ENCODE measurements around the gene EXT2.
A peak's percentile ranks its signal among the peaks of the same experiment; 100 is the strongest.

EXT2 gene

GRCh38 chr11:44150401-44150800, 54.9 kb downstream of the EXT2 start:
- no peak overlapping the region for H3K27ac ChIP-seq (ENCODE audit: low read length)
- H3K4me1 ChIP-seq (ENCODE audit: low read length) = no peaks in the 10 kb centered on the region
- no peaks in the 10 kb centered on the region for H4K20me1 ChIP-seq (ENCODE audit: insufficient read depth, low read length)
- H3K4me3 ChIP-seq (ENCODE audit: low read length) = no peak overlapping the region
- TF ChIP-seq CTCF (IDR thresholded peaks at IDR 0.05; ENCODE audit: low read depth, low read length) = no peak
- no peak for TF ChIP-seq EZH2phosphoT487 (IDR thresholded peaks at IDR 0.05; ENCODE audit: low read depth)
- H3K9ac ChIP-seq (ENCODE audit: low read length) = no peak overlapping the region
- H3K9me3 ChIP-seq (ENCODE audit: insufficient read depth, low read length) = no peaks in the 10 kb centered on the region
- H3K4me2 ChIP-seq (ENCODE audit: low read length) = no peak overlapping the region
- H3K27me3 ChIP-seq (ENCODE audit: low read depth, low read length) = no peaks in the 10 kb centered on the region
- peaks cover 19% of the 10 kb centered on the region for H3K36me3 ChIP-seq (replicated peaks; ENCODE audit: low read depth, low read length)
- no peak overlapping the region for H2AFZ ChIP-seq (ENCODE audit: low read depth, low read length)
- no peaks in the 10 kb centered on the region for H3K79me2 ChIP-seq (ENCODE audit: low read length)

DNA sequence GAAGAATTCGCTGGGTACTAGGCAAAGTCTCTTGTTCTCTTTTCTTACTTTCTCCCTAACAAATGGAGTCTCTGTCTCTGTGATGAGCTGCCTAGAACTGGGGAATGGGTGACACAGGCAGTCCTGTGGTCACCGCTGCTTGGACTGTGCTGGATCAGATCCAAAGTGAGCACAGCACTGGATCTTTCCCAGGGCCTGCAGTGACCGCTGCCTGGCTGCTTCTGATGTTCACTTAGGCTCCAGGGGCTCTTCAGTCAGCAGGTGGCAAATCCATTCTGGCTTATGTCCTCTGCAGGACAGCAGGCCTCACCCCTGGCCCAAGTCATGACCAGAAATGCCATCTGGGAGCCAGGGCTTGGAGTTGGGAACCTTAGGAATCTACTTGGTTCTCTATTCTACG, 61.5 kb downstream of the EXT2 start:
- Histone ChIP-seq H3K9ac (ENCODE audit: low read length) (no peak overlapping the region), H3K4me1 (ENCODE audit: low read length) (peaks cover 25% of the 10 kb centered on the region), H3K4me3 (ENCODE audit: low read length) (no peak overlapping the region), H3K27ac (ENCODE audit: low read length) (no peak overlapping the region), H3K4me2 (ENCODE audit: low read length) (no peak overlapping the region), H3K9me3 (ENCODE audit: insufficient read depth, low read length) (no peaks in the 10 kb centered on the region), H2AFZ (ENCODE audit: low read depth, low read length) (no peak overlapping the region), H3K27me3 (ENCODE audit: low read depth, low read length) (no peaks in the 10 kb centered on the region), H3K79me2 (ENCODE audit: low read length) (no peaks in the 10 kb centered on the region), H3K36me3 (replicated peaks; ENCODE audit: low read depth, low read length) (peaks cover 7% of the 10 kb centered on the region), H4K20me1 (ENCODE audit: insufficient read depth, low read length) (0 out of 2 replicates have a peak, but pooled peaks cover 5% of the 10 kb centered on the region)
- TF ChIP-seq EZH2phosphoT487 (IDR thresholded peaks at IDR 0.05; ENCODE audit: low read depth) (no peak), CTCF (IDR thresholded peaks at IDR 0.05; ENCODE audit: low read depth, low read length) (no peak)

DNA sequence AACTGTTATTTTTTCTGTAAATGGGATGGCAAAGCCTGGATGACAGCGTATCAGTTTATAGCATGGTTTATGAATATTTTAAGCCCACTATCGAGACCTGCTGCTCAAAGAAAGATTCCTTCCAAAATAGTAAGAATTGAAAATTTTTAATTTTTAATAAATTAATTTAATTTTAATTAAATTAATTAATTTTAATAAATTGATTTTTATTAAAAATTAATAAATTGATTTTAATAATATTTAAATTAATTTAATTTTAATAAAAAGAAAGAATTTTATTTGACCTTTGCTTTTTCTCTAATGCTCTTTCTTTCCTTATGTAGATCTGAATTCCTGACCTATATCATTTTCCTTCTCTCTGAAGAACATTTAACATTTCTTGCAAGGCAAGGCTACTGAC, 62.9 kb downstream of the EXT2 start:
- no peaks in the 10 kb centered on the region for H3K27me3 ChIP-seq (ENCODE audit: low read depth, low read length)
- H3K4me1 ChIP-seq (ENCODE audit: low read length) = peaks cover 39% of the 10 kb centered on the region
- H3K79me2 ChIP-seq (ENCODE audit: low read length) = no peaks in the 10 kb centered on the region
- H2AFZ ChIP-seq (ENCODE audit: low read depth, low read length) = no peak overlapping the region
- no peak overlapping the region for H3K27ac ChIP-seq (ENCODE audit: low read length)
- peaks cover 6% of the 10 kb centered on the region for H3K36me3 ChIP-seq (replicated peaks; ENCODE audit: low read depth, low read length)
- H3K9me3 ChIP-seq (ENCODE audit: insufficient read depth, low read length) = no peaks in the 10 kb centered on the region
- no peak overlapping the region for H3K9ac ChIP-seq (ENCODE audit: low read length)
- no peak overlapping the region for H3K4me2 ChIP-seq (ENCODE audit: low read length)
- TF ChIP-seq CTCF (IDR thresholded peaks at IDR 0.05; ENCODE audit: low read depth, low read length) (no peak), EZH2phosphoT487 (IDR thresholded peaks at IDR 0.05; ENCODE audit: low read depth) (no peak)
- no peak overlapping the region for H3K4me3 ChIP-seq (ENCODE audit: low read length)
- H4K20me1 ChIP-seq (ENCODE audit: insufficient read depth, low read length) = 0 out of 2 replicates have a peak, but pooled peaks cover 5% of the 10 kb centered on the region

GRCh38 chr11:44159848-44160721, 64.6 kb downstream of the EXT2 start:
- H3K9me3 ChIP-seq (ENCODE audit: insufficient read depth, low read length) = no peaks in the 10 kb centered on the region
- H3K27ac ChIP-seq (ENCODE audit: low read length) = peak overlapping the region; percentile 48
- H3K4me1 ChIP-seq (ENCODE audit: low read length) = peaks cover 39% of the 10 kb centered on the region
- no peak overlapping the region for H3K4me3 ChIP-seq (ENCODE audit: low read length)
- no peak overlapping the region for H3K9ac ChIP-seq (ENCODE audit: low read length)
- peak overlapping the region; percentile 44 for H3K4me2 ChIP-seq (ENCODE audit: low read length)
- TF ChIP-seq EZH2phosphoT487 (IDR thresholded peaks at IDR 0.05; ENCODE audit: low read depth) (no peak), CTCF (IDR thresholded peaks at IDR 0.05; ENCODE audit: low read depth, low read length) (no peak)
- H3K27me3 ChIP-seq (ENCODE audit: low read depth, low read length) = no peaks in the 10 kb centered on the region
- no peaks in the 10 kb centered on the region for H3K79me2 ChIP-seq (ENCODE audit: low read length)
- peaks cover 8% of the 10 kb centered on the region for H3K36me3 ChIP-seq (replicated peaks; ENCODE audit: low read depth, low read length)
- H4K20me1 ChIP-seq (ENCODE audit: insufficient read depth, low read length) = 0 out of 2 replicates have a peak, but pooled peaks cover 5% of the 10 kb centered on the region
- no peak overlapping the region for H2AFZ ChIP-seq (ENCODE audit: low read depth, low read length)

Data from OCI-LY3 (cell line).